Muscle layer of duodenum (tissue), 2 donors: ENCODE results near the gene CDC45.

Source experiments
- H3K27ac ChIP-seq: one replicate; pipeline ENCODE4 v1.7.0; 2013; ENCODE audit warnings: mild to moderate bottlenecking, low read length
- H3K27me3 ChIP-seq: one replicate; pipeline ENCODE4 v1.7.0; 2013; ENCODE audit warnings: low read depth, mild to moderate bottlenecking, control low read depth, low read length
- H3K36me3 ChIP-seq, 2 donors: one replicate each; pipeline ENCODE4 v1.7.0; 2013; ENCODE audit warnings: low read length in 2 of 2, control low read depth in 1 of 2, mild to moderate bottlenecking in 1 of 2; ENCODE audit not compliant: insufficient read depth in 2 of 2, control insufficient read depth in 1 of 2
- H3K4me1 ChIP-seq, 2 donors: one replicate each; pipeline ENCODE4 v1.7.0; 2013; ENCODE audit warnings: low read length in 2 of 2, mild to moderate bottlenecking in 2 of 2, control low read depth in 1 of 2, moderate library complexity in 1 of 2; ENCODE audit not compliant: insufficient read depth in 2 of 2, control insufficient read depth in 1 of 2
- H3K4me3 ChIP-seq, 2 donors: one replicate each; pipeline ENCODE4 v1.7.0; 2013; ENCODE audit warnings: low read length in 2 of 2, low read depth in 1 of 2, mild to moderate bottlenecking in 1 of 2
- H3K9me3 ChIP-seq, 2 donors: one replicate each; pipeline ENCODE4 v1.7.0; 2013; ENCODE audit warnings: low read length in 2 of 2, control low read depth in 1 of 2, mild to moderate bottlenecking in 1 of 2; ENCODE audit not compliant: control insufficient read depth in 1 of 2
- donor health status: healthy.

CDC45 gene

DNA sequence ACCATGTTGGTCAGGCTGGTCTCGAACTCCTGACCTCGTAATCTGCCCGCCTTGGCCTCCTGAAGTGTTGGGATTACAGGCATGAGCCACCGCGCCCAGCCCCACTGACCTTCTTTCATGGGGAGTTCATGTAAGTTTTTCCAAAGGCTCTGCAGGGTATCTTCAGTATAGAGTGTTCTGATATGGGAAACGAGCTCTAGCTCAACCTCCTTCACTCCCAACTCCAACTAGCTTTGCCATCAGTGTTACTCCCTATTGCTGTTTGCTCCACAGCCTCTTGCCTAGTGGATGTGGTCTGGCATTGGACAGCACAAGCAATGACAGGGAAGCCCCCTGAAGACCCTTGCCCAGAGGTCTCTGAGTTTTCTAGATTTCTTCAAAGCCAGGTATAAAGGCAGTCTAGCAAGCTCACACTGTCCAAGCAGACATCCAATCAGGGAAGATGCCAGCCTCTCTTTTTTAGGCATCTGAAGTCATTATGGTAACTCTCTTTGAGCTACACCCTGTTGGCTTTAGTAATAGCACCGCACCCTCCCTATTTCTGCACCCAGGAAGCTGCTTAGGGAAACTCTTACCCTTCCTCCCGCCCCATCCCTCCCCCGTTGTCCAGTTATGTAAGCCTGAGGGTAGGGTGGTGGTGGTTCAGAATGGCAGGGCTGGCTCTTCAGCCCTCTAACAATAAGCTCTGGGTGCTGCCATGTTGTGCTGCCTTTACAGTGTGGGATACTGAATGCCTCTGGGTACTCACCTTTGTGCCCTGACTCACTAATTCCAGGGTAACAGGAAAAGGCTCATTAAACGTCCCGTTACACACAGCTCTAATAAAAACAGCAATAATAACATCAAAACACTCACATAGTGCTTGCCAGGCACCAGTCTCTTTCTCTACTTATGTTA is 85.9 kb downstream of the CDC45 start:
- H3K27ac ChIP-seq = no peak overlapping the region
- H3K27me3 ChIP-seq = no peaks in the 10 kb centered on the region
- H3K36me3 ChIP-seq = no peaks in the 10 kb centered on the region
- H3K4me1 ChIP-seq = no peaks in the 10 kb centered on the region
- H3K9me3 ChIP-seq = no peaks in the 10 kb centered on the region
- no peak overlapping the region for H3K4me3 ChIP-seq

DNA sequence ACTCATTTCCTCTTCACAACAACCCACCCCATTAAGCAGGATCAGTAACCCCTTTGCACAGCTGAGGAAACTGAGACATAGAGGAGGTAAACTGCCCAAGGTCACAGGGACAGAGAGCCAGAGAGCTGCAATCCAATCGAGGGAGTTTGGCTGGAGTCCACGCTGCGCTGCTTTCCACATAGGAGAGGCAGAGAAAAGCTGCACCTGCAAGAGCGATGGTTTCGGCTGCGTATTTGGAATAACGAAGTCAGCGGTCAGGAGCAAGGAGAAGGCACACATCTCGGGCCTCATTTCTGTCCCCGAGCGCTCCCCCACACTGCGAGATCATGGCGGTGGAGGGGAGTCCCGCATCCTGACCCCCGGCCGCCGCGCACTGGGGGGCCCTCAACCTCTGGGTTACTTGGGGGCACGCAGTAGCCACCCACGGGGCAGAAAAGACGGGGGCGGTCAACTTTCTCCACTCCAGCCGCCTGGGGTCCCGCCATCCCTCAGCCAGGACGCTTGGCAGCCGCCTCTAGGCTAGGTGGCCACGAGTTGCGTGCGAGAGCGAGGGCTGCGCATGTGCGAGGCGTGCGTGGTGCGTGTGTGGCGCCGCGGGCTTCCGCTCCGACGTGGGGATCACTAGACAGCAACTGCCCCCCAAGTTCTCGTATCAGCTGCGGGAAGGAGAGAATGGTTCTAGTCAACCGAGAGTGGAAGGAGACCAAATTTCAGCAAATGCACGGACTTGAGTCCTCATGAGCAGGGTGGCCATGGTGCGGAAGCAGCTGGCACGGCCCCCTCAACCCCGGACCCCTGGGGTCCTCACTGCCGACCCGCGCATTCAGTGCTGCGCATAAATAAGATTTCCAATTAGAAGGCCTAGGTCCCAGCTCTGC is 86.8 kb downstream of the CDC45 start:
- H3K36me3 ChIP-seq = no peaks in the 10 kb centered on the region
- no peaks in the 10 kb centered on the region for H3K27me3 ChIP-seq
- H3K4me1 ChIP-seq = no peaks in the 10 kb centered on the region
- H3K4me3 ChIP-seq = no peak overlapping the region
- H3K27ac ChIP-seq = no peak overlapping the region
- H3K9me3 ChIP-seq = no peaks in the 10 kb centered on the region

DNA sequence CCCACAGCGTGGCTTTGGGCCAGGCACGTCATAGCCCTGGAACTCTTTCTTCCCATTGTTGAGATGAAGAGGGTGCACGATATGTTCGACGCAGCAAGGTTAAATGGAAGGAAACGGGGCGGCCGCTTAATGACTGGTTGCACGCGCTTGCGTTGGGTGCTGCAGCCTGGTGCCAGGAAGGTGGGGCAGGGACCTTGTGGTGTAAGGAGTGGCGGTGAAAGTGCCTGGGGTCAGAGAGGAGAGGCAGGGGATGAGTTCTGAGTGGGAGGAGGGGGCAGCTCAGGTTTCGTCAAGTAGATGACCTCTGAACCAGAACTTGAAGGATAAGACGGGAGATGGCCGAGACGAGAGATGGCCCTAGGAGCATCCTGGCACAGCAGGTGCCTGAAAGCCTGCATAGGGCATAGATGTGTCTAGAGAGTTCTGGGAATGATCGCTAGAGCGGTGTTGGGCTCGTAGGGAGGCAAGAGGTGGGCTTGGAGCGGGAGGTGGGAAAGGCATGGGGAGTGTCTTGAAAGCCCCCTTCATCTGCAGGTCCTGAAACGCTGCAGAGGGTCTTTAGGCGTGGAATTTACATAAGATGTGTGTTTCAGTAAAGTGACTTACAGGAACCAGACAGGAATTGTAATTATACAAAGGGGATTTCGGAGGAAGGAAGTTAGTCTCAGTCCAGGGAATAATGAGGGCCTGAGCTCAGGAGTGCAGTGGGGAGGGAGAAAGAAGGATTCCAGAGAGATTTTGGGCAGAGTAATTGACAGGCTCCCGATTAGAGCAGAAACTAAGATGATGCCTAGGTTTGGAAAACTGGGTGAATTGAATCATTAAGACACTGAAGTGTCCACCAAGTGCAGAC is 87.7 kb downstream of the CDC45 start:
- no peaks in the 10 kb centered on the region for H3K4me1 ChIP-seq
- H3K27ac ChIP-seq = no peak overlapping the region
- H3K4me3 ChIP-seq = no peak overlapping the region
- H3K9me3 ChIP-seq = no peaks in the 10 kb centered on the region
- no peaks in the 10 kb centered on the region for H3K27me3 ChIP-seq
- no peaks in the 10 kb centered on the region for H3K36me3 ChIP-seq

DNA sequence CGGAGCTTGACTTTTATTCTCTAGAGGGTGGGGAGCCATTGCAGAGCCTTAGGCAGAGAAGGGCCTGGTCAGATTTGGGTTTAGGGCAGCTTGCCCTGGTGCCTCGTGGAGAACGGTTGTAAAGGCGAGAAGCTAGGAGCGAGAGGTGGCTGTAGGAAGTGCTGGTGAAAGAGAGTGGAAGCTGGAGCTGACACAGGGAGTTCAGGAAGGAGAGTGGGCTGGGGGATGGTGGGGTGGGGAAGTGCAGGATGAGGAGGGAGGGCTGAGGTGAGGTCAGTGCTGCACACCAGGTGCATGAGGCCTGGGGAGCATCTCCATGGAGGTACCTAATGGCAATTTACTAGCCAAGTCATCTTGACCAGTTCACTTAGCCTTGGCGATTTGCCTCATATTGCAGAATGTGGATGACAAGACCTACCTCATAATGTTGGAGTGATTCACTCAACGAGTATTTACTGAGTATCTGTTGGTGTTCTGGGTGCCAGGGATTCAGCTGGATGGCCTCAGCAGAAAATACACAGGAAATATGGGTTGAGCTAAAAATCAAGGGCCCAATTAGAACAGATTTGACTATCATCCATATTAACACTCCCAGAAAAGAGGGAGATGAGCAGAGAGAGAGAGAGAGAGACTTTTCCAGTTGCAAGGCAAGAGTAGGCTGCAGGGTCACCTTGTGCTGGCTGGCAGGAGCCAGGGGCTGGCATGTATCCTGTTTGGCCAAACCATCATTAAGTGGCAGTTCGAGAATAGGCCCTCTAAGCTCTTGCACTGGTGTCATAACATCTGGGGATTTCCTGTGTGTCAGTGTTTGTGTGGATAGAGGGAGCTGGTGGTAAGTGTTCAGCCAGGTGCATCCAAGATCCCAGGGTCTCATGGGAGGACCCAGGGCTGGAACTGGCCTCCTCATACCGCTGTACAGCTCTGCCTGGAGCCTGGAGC is 88.9 kb downstream of the CDC45 start:
- Histone ChIP-seq H3K27ac (no peak overlapping the region), H3K4me3 (no peak overlapping the region), H3K36me3 (no peaks in the 10 kb centered on the region), H3K27me3 (no peaks in the 10 kb centered on the region), H3K9me3 (no peaks in the 10 kb centered on the region), H3K4me1 (no peaks in the 10 kb centered on the region)

DNA sequence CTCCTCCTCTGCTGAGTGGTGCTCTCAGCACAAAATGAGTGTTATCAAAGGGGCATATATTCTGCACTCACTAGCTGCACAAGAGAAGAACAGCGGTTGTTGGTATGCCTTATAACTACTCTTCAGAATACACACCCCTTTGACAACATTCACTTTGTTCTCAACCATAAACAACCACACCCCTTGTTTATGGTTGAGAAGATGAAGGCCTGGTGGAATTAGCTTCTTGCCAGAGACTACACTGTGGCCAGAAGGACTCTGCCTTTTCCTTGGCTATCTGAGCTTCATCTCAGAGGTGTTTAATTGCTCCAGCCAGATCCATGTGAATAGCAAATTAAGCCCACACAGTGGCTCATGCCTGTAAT is 89.5 kb downstream of the CDC45 start:
- no peaks in the 10 kb centered on the region for H3K36me3 ChIP-seq
- H3K27ac ChIP-seq = no peak overlapping the region
- no peaks in the 10 kb centered on the region for H3K4me1 ChIP-seq
- H3K9me3 ChIP-seq = no peaks in the 10 kb centered on the region
- H3K27me3 ChIP-seq = no peaks in the 10 kb centered on the region
- H3K4me3 ChIP-seq = no peak overlapping the region

DNA sequence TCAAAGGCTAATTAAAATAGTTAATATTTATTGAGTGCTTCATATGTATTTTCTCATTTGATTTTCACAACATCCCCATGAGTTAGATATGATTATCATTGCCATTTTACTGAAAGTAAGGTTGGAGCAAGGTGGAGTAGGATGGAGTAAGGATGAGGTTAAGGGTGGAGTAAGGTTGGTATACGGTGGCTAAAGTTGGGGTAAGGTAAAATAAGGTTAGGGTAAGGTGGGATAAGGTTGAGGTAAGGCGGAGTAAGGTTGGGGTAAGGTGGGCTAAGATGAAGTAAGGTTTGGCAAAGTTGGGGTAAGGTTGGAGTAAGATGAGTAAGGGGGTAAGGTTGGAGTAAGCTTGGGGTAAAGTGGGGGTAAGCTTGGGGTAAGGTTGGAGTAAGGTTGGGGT is 90.3 kb downstream of the CDC45 start:
- Histone ChIP-seq H3K9me3 (no peaks in the 10 kb centered on the region), H3K27ac (no peak overlapping the region), H3K27me3 (no peaks in the 10 kb centered on the region), H3K36me3 (no peaks in the 10 kb centered on the region), H3K4me1 (no peaks in the 10 kb centered on the region), H3K4me3 (no peak overlapping the region)
